ENCODE data around the gene FNTB.
A peak's percentile ranks its signal among the peaks of the same experiment; 100 is the strongest.

The FNTB gene

DNA sequence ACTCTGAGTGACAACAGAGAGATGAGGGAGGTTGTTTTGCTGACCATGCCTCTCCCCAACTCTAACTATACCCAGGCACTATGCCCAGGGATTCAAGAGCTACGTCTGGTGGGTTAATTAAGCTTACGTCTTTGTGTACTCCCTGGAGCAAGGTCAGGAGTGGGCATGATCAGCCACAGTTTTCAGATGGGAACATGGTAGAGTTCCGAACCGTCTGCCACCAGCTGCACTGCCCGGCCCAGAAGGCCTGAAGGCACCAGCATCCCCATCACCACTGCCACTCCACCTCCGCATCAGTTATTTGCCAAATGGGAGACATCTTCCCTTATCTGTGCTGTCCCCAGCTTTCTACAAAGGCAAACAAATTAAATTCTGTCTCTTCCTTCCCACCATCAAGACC lies 33.0 kb upstream of the FNTB start:
- no peak for DNase-seq (ENCODE audit: low spot score)

GRCh38 chr14:64954491-64955240 lies 32.0 kb upstream of the FNTB start:
- no peak for DNase-seq (ENCODE audit: low spot score)

GRCh38 chr14:64955297-64955696 lies 31.4 kb upstream of the FNTB start:
- DNase-seq (ENCODE audit: low spot score), result no peak

DNA sequence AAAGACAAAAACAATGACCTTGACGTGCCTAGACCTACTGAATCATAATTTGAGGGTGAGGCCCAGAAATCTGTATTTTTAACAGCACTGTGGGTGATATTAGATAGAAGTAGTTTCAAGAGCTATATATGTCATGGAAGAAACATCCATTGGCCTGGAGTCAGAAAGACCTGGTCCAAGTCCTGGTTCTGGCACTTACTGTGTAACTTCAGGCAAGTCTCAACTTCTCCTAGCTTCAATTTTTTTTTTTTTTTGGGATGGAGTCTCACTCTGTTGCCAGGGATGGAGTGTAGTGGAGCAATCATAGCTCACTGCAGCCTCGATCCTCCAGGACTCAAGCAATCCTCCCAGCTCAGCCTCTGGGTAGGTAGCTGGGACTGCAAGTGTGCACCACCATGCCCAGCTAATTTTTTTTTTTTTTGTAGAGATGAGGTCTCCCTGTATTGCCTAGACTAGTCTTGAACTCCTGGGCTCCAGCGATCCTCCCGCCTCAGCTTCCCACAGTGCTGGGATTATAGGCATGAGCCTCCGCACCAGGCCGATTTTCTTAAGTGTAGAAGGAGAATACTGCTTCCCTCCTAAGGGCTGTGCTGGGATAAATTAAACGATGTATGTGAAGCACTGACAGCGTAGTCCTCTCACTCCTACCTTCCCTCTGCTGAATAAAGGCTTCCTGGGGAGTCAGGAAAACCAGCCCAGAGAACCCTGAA lies 29.8 kb upstream of the FNTB start:
- DNase-seq (ENCODE audit: low spot score), result no peak

DNA sequence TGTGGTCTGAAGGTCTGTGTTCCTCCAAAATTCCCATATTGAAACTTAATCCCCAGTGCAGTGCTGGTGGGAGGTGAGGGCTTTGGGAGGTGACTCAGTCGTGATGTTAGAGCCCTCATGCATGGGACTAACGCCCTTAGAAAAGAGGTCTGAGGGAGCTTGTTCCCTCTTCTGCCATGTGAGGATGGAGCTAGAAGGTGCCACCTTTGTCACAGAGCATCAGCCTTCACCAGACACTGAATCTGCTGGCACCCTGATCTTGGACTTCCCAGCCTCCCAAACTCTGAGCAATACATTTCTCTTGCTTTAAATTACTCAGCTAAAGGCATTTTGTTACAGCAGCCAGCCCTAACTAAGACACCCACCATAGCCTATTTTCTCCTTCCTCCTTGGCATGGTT lies 28.5 kb upstream of the FNTB start:
- no peak for DNase-seq (ENCODE audit: low spot score)

DNA sequence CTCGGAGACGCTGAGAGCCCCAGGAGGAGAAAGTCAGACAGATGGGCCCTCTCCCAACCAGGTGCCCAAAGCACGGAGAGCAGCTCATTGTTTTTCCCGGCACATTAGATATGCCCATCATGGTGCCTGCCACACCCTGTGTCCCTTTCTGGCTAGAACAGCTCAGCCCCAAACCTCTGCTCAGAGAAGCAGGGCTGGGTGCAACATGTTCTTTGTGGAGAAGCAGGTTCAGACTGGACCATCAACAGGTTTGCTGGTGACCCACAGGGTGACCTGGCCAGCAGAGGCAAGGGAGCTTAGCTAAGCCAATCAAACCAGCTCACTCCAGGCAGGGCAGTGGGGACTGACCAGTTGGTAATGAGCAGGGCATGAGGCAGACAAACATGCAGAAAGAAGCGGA lies 28.0 kb upstream of the FNTB start:
- no peak for DNase-seq (ENCODE audit: low spot score)

- DNase-seq (ENCODE audit: low spot score), result peak; percentile 29
These were observed 25.9 kb upstream of the FNTB start for GRCh38 chr14:64960762-64961276.

DNA sequence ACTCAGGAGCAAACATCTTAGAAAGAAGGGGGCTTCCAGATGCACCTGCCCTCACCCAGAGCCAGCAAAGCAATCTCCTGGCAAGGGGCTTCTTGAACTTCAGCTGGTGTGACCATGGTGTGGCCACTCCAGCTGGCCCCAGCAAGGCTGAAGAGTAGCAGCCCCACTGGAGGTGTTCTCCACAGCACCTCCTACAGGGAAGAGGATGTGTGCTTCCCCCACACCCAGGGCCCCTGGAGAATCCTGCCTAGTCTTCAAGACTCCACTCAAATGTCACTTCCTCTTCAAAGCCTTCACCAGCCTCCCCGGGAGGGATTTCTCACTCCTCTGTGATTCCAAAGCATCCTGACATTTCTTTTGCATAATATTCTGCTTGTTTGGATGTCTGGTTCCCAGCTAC lies 23.1 kb upstream of the FNTB start:
- no peak for DNase-seq (ENCODE audit: low spot score)

DNA sequence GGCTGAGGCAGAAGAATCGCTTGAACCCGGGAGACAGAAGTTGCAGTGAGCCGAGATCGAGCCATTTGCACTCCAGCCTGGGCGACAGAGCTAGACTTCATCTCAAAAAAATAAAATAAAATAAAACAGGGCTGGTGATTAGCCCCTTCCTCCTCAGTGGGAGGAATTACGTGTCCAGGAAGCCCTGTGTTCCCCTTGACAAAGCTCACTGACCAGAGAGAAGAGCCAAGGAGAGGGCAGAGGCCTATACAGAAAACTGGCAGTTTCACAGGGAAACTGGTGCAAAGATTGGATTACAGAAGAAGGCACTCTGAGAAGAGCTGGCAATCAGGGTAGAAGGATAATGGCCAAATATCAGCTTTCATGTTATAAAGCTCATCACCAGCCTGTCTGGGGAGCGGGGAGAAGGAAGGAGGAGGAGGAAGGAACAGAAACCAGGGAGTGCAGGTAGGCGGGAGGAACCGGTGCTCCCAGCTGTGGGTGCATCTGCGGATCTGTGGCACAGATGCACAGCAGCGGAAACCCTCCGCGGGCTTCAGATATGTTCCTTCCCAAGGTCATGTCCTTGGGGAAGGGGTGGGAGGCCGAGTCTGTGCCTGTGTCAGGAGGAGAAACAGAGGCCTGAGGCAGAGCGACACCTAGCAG lies 21.2 kb upstream of the FNTB start:
- no peak for DNase-seq (ENCODE audit: low spot score)

GRCh38 chr14:64966976-64967375 lies 19.7 kb upstream of the FNTB start:
- DNase-seq (ENCODE audit: low spot score), result no peak

- no peak for DNase-seq (ENCODE audit: low spot score)
These were observed 18.5 kb upstream of the FNTB start for GRCh38 chr14:64968167-64968566.

- no peak for DNase-seq (ENCODE audit: low spot score)
These were observed 18.0 kb upstream of the FNTB start for GRCh38 chr14:64968651-64969050.

GRCh38 chr14:64970041-64970440 lies 16.7 kb upstream of the FNTB start:
- no peak for DNase-seq (ENCODE audit: low spot score)

GRCh38 chr14:64970776-64971477 lies 15.8 kb upstream of the FNTB start:
- DNase-seq (ENCODE audit: low spot score), result peak; percentile 89

DNA sequence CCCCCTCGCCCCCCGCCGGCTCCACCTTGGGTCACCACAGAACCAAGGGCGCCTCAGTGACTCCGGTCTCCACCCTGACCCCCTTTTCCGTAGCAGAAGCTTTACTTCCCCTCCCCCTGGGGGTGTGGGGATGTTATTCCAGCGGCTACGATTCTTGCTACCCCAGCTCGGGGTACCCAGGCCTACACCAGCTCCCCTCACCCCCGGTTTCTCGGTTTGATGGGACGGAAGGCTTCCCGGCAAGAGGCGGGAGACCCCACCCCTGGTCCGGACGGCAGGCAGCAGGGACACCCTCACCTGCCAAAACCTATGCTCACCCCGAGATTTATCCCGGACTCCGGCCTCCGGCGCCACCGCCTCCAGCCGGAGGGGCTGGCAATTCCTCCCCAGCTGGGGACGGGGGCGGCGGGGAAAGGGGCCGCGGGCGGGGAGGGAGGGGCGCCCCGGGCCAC lies 15.2 kb upstream of the FNTB start:
- DNase-seq (ENCODE audit: low spot score), result no peak

DNA sequence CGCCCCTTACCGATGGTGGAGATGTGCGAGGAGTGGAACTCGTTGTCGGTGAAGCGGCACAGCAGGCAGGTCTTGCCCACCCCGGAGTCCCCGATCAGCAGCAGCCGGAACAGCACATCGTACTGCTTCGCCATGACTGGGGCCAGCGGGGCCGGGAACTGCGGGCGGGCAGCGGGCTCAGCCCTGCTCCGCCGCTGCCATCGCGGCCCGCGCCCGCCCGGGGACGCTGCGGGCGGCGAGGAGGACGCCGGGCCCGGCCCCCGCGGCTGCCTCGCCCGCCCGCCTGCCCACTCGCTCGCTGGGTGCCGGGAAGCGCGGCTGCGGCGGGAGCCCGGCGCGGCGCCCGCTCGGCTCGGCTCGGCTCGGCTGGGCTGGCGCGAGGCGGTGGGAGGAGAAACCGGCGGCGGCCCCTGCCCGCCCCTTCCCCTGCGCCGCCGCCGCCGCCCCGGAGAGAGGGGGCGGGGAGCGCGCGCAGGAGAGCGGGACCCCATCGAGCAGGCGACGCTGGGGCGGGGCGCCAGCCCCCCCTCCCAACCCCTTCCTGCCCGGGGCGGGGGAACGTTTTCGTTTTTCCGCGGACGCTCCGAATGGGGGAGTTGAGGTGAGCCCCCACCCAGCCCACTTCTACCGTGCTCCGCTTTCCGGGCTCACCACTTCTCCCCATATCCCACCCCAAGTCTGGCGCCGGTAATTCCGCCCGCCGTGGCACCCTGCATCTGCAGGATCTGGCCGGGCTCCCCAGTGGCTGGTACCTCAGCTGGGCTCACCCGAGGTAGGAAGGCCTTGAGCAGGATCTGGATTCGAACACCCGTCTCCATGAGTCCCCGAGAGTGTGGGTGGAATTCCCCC lies 14.5 kb upstream of the FNTB start, which contains the start of gene RAB15:
Gene RAB15 (minus strand): TSS at position 394 of the 849 bp plus-strand sequence. CDS start 260 bp downstream, at position 134.
- DNase-seq (ENCODE audit: low spot score), result peak; percentile 24

DNA sequence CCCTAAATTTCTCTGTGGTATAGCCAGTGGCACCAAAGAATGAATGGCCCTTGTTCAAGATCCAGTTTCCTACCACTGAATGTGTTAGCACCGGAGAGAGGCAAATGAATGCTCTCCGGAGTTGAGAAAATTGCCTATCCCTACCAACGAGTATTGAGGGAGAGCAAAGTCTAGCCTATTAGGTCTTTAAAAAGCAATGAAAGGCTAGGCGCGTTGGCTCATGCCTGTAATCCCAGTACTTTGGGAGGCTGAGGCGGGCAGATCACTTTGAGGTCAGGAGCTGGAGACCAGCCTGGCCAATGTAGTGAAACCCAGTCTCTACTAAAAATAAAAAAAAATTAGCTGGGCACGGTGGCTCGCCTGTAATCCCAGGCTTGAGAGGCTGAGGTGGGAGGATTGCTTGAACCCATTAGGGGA lies 13.7 kb upstream of the FNTB start:
- DNase-seq (ENCODE audit: low spot score), result no peak

GRCh38 chr14:64973826-64974225 lies 12.9 kb upstream of the FNTB start:
- no peak for DNase-seq (ENCODE audit: low spot score)

DNA sequence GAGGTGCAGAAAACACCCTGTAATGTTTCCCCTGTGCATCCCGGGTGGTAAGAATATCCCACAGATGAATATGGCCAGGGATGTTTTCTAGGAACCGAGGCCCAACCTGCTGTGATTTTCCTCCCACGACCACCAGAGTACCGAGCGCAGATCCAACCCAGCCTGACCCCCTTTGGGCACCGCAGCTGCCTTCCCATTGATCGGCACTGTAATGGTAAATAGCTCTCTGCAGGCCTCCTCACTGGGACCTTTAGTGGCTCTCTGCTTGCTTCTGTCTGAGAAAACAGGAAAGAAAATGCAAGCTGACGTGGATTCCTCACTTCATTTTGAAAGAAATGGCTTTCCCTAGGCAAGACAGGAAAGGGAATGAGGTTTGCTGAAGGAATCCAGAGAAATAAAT lies 12.1 kb upstream of the FNTB start:
- no peak for DNase-seq (ENCODE audit: low spot score)

DNA sequence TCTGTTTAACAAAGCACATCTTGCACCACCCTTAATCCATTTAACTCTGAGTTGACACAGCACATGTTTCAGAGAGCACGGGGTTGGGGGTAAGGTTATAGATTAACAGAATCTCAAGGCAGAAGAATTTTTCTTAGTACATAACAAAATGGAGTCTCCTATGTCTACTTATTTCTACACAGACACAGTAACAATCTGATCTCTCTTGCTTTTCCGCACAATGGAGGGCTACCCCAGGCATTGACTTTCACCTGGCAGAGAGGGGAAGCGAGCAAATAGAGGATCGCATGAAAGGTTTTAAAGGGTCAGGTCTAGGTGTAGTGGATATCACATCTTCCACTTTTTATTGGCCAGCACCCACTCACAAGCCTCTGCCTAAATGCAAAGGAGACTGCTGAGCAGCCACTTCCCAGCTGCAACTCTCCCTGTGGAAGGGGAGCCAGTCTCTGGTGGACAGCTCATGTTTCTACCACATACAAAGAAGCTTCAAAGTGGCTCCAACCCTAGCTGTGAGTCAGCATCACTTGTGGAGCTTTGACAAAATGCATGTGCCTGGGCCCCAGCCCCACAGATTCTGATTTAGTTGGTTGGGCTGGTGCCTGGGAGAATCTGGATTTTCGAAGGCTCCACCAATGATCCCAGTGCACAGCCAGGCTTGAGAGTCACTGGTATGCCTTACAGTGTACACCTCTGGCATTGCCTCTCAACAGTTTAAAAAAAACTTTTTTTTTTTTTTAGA lies 7.2 kb upstream of the FNTB start:
- peak; percentile 66 for DNase-seq (ENCODE audit: low spot score)
